ENCODE results near the gene CD300LG.
"Not testable (repeated sequence)": the region's sequence is repeated elsewhere in the genome, so short reads cannot be mapped to it uniquely, and the experiment has no call there.

Gene CD300LG

DNA sequence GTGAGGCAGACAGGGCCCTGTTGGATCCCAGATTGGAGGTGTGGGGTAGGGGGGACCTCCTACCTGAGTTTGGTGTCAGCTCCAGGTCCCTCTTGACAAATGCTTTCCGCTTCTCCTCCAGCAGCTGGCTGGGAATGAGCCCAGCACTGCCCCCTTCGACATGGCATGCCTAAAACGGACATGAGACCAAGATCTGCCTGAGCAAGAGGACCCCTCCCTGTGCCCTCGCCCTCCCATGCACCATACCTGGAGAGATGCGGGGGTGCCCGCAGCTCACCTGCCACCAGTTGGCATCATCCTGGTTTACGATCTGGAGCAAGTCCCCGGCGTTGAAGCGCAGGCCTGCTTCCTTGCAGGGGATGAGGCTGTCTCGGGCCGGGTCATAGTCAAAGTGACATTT is 34.2 kb downstream of the CD300LG start:
- no peak for DNase-seq

DNA sequence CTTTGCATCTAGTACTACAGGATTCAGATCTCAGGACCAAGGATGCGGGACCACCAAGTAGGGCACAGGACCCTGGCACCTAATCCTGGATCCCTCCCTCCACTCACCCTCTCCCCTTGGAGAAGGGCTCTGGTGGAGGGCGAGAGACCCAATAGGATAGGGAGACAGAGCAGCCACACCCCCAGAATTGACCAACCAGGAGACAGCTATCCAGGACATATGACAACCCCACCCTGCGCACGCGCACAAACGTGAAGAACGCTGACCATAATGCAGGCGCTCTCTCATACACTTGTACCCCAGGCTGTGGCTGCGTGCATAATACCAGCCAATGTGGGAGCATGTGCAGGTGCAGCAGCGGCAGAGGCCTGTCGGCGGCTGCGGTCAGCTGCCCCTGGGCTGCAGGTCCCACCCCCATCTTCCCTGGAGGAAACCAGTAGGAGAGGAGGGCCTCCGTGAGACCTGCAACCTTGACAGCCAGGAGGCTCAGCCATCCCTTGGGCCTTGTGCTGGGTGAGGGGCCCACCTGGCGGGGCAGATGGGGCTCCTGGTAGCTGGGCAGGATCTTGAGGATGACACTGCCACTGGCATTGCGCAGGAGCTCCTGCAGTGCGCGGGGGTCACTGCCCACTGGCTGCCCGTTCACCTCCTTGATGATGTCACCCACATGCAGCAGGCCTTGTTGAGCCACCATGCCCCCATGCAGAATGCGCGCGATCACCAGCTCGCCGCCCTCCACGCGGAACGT is 35.0 kb downstream of the CD300LG start:
- DNase-seq, result no peak

DNA sequence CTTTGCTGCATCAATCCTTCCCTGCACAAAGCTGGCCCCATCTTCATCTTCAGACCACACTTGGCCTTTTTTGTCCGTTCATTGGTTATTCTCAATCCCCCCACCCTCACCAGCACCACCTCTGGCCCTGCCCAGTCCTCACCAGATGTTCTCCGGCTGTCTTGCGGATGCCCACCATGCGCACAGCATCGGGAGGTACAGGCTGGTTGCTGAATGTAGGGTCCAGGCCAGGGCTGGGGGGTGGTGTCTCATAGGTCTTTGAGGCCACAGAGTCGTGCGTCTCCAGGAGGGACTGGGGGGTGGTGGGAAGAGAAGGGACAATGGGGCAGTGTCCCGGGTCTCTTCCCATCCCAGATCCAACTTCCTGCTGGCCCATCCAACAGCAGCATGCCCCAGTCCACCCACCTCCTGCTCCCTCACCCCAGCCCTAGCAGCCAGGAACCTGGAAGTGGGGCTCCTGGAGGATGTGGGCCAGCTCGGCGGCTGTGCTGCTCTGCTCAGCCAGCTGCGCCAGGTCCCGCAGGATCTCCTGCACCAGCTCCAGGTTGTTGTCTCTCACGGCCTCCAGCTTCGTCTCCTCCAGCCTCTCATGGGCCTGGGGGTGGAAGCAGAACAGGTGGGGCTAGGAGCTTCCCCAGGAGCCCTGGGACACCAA is 35.9 kb downstream of the CD300LG start:
- DNase-seq, result no peak

DNA sequence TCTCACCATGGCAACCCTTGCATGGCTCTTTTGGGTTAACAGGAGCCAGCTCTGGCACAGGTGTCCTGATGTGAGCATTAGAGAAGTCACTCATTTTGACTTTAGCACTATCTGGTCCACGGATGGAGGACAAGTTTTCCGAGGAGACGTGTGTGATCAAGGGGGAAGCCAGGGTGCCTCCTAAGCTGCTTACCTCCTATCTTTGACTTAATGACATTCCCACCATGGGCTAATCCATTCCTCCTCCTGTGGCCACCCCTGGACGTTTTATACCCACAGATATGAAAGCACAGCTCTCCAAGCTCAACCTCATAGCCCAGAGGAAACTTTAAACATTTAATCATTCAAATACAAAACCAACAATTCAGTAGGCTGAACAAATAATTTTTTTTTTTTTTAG is 41.6 kb downstream of the CD300LG start:
- DNase-seq, result no peak

DNA sequence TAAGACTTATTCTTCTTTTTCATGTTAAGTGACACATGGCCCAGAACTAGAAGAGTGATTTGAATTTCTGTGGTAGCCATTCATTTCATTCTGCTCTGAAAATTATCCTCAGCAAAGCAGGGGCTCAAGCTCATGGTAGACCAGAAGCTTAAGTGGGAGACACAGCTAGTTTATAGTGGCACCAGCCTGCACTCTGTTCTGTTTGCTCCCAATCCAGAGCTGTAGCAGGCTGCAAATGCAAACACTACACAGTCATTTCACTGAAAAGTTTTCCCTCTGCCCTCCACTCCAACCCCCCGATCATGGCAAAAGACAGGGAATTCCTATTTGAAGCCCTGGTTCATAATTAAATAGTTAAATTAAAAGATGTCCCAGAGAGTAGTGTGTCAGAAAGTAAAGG is 43.3 kb downstream of the CD300LG start:
- DNase-seq, result no peak

DNA sequence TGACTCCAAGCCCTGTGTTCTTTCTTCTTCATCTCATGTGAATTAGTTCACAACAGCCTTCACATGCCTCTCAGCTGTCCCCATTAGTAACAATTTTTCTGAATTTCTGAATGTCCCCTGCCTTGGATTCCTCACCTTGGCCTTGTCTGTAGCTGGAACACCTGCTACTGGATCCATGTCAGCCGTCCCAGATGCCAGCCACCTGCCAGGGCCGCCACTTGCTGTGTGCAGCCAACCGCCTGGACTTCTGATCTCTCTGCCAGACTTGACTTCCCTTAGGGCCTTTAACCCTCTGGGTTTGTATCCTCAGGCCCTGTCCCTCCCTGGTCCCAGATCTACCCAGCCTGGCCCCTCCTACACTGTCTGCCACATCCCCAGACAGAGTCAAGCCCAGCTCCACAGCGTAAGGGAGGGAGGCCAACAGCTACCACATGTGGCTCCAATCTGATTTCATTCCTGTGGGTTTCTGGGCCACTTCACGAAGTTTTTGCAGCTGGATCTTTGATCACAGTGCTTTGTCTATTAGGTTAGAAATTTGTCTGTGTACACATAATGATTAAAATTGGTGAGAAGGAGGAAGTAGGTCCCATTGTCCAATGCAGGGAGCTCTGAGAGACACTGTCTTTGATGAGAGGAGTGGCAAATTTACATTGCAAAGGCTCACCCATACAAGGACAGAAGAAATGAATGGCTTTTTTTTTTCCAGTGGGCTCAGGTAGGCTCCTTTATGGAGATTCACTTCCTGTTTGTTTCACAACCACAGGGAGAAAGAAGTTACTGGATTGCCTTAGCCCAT is 45.1 kb downstream of the CD300LG start:
- no peak for DNase-seq

DNA sequence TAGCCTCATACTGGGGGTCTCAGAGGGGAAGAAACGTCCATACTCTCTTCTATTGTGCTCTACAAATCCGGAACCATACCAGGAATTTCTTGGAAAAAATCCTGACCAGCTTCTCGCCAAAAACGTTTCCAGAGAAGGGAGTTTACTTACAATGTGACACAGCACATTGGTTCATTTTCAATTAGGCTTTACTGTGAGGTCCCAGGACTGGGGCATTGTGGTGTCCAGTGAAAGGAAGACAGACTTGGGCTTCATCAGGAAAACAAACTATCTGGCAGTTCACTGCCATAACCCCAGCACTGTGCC is 45.6 kb downstream of the CD300LG start:
- DNase-seq, result no peak

DNA sequence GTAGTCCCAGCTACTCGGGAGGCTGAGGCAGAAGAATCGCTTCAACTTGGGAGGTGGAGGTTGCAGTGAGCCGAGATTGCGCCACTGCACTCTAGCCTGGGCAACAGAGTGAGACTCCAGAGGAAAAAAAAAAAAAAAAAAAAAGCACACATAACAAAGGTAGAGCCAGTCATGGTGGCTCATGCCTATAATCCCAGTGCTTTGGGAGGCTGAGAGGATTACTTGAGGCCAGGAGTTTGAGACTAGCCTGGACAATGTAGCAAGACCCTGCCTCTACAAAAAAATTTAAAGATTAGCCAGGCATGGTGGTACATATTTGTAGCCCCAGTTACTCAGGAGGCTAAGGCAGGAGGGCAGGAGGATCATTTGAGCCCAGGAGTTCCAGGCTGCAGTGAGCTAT is 47.5 kb downstream of the CD300LG start:
- not testable (repeated sequence) for DNase-seq

DNA sequence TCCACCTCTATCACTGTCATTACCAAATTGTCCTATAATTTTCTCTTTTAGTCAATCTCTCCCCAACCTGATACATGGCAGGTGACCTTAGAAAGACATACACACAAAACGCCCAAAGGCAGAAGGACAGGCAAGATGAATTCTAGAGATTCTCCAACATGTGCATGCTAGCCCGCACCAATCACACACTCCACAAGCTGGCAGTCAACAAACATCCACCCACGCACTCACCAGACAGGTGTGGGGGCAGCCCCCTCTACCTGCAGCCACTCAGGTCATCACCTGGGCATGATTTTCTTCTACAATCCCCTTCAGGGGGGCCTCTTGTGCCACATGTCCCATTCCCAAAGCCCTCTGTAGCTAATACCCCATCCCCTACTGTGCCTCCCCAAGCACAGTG is 50.9 kb downstream of the CD300LG start:
- DNase-seq, result no peak

DNA sequence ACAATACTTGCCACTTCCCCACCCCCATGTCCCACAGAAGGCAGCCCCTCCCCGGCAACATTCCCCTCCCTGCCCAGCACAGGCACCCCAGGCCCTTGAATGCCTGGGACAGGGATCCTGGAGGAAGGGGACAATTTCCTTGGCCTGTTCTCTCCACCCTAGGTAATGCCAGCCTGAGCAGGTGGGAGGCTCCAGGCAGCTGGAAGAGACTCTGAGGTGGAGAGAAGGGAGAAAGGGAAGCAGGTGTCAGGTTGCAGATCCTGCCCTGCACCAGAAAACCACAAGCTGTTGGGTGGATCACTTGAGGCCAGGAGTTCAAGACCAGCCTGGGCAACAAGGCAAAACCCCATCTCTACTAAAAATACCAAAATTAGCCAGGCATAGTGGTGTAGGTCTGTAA is 51.5 kb downstream of the CD300LG start:
- peak; percentile 6 for DNase-seq

DNA sequence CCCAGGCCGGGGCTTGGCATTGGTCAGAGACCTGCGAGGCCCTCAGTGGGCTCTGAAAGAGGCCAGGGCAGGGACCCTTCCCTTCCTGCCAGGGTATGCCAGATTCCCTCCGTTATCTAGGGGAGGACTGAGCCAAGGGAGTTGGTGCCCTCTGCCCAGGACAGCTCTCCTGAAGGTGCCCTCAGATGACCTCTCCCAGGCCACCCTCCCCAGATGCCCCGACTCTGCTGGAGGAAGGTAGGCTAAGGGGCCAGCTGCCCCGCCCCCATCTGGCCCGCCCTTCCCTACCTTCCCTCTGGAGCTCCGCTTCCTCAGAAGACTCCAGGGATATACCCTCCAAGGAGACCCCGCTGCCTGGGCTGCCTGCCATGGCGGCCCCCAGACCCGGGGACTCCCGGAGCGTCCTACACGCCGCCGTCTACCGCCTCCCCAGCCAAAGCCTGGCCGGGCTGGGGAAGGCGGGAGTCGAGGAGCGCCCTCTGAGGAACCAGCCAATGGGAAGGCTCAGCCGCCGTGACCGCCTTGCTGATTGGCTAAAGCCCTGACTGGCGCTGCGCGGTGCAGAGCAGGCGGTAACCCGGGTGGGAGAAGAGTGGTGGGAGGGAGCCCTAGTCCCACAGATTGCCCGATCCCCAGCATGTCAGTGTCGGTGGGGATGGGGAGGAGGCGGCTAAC is 53.3 kb downstream of the CD300LG start:
- DNase-seq, result peak; percentile 89

DNA sequence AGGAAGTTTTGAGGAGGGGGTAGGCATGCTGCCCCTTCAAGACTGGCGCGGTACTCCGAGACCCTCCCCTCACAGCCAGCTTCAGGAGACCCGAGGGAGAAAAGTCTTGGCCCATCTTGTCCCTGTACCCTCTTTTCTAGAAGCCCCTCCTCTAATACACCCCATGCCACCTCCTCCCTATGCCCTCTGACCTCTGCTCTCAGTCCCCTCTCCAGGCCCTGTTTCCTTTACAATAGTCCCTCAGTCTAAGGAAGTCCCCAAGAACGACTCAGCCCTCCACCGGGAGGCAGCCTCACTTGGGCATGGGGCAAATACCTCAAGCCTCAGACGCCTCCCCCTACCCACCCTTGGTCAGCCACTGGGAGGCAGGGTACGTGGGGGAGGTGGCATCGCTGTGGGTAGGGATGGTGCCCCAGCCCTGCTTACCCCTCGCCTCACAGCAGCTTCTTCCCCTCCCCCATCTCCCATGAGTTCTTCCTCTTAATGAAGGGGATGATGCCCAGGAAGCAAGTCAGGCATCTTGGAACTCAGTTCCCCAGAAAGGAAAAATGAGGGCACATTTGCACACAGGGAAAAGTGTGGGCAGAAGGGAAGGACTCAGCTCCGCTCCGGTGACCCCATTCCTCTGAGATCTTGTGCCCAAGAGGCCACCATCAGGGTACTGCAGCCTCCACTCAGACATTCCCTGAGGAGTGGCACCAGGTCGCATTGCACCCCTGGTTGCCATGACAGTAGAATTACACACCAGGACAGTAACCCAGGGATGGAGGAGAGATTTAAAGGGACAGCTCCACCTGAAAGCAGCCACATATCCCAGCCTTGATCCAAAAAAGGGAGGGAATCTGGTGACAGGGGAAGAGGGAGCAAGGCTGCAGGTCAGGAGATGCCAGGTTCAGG is 54.1 kb downstream of the CD300LG start:
- no peak for DNase-seq

DNA sequence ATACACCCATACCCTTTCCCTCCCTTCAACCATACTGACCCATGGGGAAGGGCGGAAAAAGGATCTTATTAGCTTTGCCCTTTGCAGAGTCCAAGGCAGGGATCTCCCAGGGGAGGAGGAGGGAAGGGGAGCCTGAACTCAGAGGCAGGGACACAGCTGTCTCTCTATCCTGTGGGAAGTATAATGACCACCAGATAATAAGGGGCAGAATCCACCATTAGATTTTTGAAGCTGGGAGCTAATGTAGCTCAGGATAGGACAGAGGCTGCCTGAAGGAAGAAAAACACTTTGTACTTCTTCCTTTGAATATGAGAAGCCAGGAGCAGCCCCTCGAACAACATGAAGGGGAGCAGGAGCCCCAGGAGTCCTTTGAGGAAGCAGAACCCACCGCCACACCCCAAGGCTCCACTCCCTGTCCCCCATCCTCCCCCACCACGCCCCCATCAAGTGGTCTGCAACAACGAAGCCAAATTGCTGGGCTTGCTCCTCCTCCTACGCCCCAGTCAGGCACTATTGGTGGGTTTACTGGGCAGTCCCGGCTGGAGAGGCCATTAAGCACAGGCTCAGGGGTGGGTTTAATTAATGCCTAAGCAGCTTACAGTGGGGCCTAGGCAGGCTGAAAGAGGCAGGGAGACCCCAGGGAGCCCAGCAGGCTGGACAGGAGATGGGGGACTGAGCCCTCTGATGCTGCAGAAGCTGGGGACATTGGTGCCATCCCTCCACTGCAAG is 55.0 kb downstream of the CD300LG start:
- DNase-seq, result no peak

DNA sequence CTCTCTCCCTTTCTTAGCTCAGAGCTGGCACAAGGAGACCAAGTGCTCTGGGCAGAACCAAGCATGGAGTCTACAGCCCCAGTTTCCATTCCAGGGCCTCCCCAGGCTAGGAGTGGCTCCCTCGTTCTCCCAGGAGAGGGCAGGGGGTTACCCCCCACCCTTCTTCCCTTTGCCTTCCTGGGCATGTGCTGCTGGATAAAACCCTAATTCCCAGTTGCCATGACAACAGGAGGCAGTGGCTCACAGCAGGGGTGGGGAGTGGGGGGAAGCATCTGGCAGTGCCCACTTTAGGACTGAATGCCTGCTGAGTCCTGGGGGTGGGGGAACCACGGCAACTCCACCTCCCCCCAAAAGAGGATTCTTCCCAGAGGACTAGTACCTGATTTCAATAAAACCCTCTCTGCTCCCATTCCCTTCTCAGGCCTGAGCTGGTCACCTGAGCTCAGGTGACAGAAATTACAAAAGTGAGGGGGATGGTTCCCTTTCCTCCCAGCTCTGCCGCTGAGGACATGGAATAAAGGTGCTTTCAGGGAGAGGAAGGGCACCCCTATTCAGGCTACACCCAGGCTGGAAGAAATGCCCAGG is 58.5 kb downstream of the CD300LG start:
- DNase-seq, result no peak

DNA sequence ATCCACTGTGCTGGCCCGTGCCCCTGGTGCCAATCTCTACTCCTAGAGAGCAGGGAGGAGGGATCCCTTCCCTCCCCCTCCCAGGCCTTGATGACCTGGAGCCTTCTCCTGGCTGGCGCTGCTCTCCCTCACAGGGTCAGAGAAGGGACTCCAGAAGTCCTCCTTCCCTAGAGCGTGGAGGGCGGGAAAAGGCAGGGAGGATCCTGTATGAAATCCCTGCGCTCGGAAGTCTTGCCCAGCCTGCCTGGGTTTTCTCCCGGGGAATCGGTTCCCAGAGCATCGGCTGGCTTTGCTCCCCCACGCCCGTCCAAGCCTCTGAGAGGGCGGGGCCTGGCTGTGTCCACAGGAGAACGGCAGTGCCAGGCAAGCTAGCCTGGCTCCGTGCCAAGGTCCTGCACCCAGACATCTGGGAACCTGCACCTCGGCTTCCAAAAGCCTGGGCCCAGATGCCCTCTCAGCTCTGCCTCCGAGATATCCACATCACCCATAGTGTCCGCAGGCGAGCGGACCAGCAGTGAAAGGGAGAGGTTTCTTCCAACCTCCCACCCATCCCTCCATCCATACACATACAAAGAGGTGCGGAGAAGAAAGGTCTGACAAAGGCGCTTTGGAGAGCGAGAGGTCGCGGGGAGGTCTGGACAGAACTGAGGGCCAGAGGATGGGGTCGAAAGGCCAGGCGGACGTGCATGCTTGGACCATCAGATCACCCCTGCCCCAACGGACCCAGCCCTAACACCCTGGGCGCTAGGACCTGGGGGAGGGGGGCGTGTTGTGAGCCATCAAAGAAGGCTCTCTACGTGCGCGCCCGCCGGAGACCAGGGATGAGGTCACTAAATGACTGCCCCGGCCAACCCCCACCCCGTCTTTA is 59.2 kb downstream of the CD300LG start:
- DNase-seq, result peak; percentile 86

DNA sequence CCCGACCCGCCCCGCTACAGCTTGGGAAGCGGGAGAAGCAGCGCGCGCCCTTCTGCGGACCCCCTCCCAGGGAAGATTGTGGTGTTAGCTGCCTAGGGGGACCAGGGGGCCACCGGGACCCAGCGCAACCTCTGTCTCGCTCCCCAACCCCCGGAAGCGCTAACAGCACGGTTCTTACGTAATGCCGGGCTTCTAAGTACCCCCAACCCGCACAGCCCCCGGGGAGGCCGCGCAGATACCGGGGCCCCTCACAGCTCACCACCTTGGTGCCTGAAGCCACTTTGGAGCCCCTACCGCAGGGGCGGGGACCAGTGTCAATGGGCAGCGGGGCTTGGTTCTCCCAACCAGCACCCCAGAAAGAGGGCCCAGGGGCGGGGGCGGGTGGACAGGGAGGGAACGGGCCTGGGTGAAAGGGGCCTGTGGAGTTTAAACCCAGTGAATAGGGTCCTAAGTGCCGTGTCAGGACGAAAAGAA is 60.0 kb downstream of the CD300LG start:
- no peak for DNase-seq

DNA sequence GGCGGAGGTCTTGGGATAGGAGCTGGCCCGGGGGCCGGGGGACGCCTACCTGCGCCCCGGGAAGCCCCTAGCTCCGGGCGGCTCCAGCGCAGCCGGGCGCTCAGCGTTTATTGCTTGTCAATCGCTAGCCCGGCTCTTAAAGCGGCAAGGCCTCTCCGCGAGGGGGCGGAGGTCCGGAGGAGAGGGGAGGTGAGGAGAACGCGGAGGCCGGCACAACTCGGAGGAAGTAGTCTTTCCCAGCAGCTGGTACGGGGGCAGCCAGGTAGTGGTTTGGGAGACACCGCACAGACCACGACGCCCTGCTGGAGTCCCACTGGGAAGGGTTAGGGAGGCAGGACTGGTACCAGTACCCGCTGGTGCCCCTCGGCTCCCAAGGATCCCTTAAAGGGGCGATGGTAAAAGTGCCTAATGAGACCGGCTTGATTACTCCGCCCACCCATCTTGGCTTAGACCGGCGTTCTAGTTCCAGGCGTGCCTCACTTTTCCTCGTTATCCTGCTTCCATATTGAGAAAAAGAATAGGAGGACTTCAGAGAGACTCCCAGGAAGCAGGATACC is 60.5 kb downstream of the CD300LG start, which contains the start of gene MPP2:
Gene MPP2, minus strand, starts transcription at position 112 of the 557 bp plus-strand sequence. CDS start 3,076 bp downstream, outside the sequence.
- peak; percentile 71 for DNase-seq

DNA sequence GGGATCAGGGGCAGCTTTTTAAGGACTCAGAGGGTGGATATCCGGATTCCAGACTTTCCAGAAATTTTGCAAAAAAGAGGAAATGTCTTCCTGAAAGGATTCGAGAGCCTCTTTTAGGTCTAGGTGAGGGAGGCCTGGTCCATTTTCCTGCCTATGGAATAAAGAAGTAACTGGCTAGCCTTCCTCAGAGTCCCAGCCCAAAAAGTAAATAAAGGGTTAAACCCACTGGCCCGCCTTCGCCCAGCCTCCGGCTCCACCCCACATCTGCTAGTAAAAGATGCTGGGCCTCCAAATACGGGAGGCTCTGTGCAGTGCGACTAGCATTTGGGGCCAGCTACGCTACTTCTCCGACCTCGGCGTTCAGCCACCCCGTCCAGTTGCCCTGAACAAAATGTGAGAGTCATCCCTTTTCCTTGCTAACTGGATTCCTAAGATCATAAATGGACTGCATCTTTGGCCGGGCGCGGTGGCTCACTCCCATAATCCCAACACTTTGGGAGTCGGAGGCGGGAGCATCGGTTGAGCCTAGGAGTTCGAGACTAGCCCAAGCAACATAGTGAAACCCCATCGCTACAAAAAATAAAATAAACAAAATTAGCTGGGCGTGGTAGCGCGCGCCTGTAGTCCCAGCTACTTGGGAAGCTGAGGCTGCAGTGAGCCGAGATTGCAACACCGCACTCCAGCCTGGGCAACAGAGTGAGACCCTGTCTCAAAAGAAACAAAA is 61.2 kb downstream of the CD300LG start:
- peak; percentile 62 for DNase-seq

All from NCI-H226 (cell line).